ENCODE measurements around the gene USP21. TPM values are rescaled to one million over a fixed set of nuclear protein-coding genes. Genes with fewer than 3 reads are reported as not detected.
A peak's percentile ranks its signal among the peaks of the same experiment; 100 is the strongest.
"Not testable (repeated sequence)": the region's sequence is repeated elsewhere in the genome, so short reads cannot be mapped to it uniquely, and the experiment has no call there.

USP21 gene
- 9.8 and 13.1 TPM in 2 replicates for total RNA-seq

GRCh38 chr1:161159087-161159912 lies at the start of gene USP21:
USP21 (plus strand) TSS chr1:161159500; CDS start chr1:161160641, 1,141 bp downstream.
- DNase-seq (ENCODE audit: extremely low read depth, low read depth, low spot score), result no peak

GRCh38 chr1:161111117-161111516 lies 48.2 kb upstream of the USP21 start:
- DNase-seq (ENCODE audit: extremely low read depth, low read depth, low spot score), result no peak

- DNase-seq (ENCODE audit: extremely low read depth, low read depth, low spot score), result no peak
Measured at GRCh38 chr1:161111527-161111926, 47.8 kb upstream of the USP21 start.

- DNase-seq (ENCODE audit: extremely low read depth, low read depth, low spot score), result no peak
Measured at GRCh38 chr1:161113915-161114314, 45.4 kb upstream of the USP21 start.

- DNase-seq (ENCODE audit: extremely low read depth, low read depth, low spot score), result no peak
Measured at GRCh38 chr1:161114556-161114955, 44.7 kb upstream of the USP21 start.

- DNase-seq (ENCODE audit: extremely low read depth, low read depth, low spot score), result peak; percentile 75
Measured at GRCh38 chr1:161115132-161115711, 44.1 kb upstream of the USP21 start.

- not testable (repeated sequence) for DNase-seq (ENCODE audit: extremely low read depth, low read depth, low spot score)
Measured at GRCh38 chr1:161115961-161116360, 43.3 kb upstream of the USP21 start.

- DNase-seq (ENCODE audit: extremely low read depth, low read depth, low spot score), result no peak
Measured at GRCh38 chr1:161117759-161118581, 41.3 kb upstream of the USP21 start, which contains the start of the genes NIT1 and PFDN2. NIT1 (plus strand) TSS chr1:161118105; CDS start chr1:161118177, 72 bp downstream. PFDN2 (minus strand) TSS chr1:161118037; CDS start chr1:161118026, 11 bp downstream.

GRCh38 chr1:161119092-161119903 lies 40.0 kb upstream of the USP21 start:
- DNase-seq (ENCODE audit: extremely low read depth, low read depth, low spot score), result no peak

GRCh38 chr1:161121042-161121650 lies 38.2 kb upstream of the USP21 start:
- DNase-seq (ENCODE audit: extremely low read depth, low read depth, low spot score), result no peak

GRCh38 chr1:161121834-161122233 lies 37.5 kb upstream of the USP21 start:
- DNase-seq (ENCODE audit: extremely low read depth, low read depth, low spot score), result no peak

- no peak for DNase-seq (ENCODE audit: extremely low read depth, low read depth, low spot score)
Measured at GRCh38 chr1:161122967-161123366, 36.3 kb upstream of the USP21 start.

- DNase-seq (ENCODE audit: extremely low read depth, low read depth, low spot score), result no peak
Measured at GRCh38 chr1:161127649-161128048, 31.7 kb upstream of the USP21 start.

- DNase-seq (ENCODE audit: extremely low read depth, low read depth, low spot score), result no peak
Measured at GRCh38 chr1:161128591-161129420, 30.5 kb upstream of the USP21 start.

GRCh38 chr1:161130266-161130665 lies 29.0 kb upstream of the USP21 start:
- DNase-seq (ENCODE audit: extremely low read depth, low read depth, low spot score), result no peak

GRCh38 chr1:161131523-161132409 lies 27.5 kb upstream of the USP21 start:
- no peak for DNase-seq (ENCODE audit: extremely low read depth, low read depth, low spot score)

GRCh38 chr1:161132410-161133219 lies 26.7 kb upstream of the USP21 start, which contains the start of gene DEDD:
DEDD (minus strand) TSS chr1:161132667; CDS start chr1:161124462, 8,205 bp downstream.
- peak; percentile 87 for DNase-seq (ENCODE audit: extremely low read depth, low read depth, low spot score)

Measured in glomerular endothelial cell (primary cell).